ENCODE data around the gene FCMR. TPM values are rescaled to one million over a fixed set of nuclear protein-coding genes. Genes with fewer than 3 reads are reported as not detected.

FCMR gene
- total RNA-seq, 4 donors from 2014 or later, result 2.5 to 3.3 (median 3.2) TPM; not detected in 1

DNA sequence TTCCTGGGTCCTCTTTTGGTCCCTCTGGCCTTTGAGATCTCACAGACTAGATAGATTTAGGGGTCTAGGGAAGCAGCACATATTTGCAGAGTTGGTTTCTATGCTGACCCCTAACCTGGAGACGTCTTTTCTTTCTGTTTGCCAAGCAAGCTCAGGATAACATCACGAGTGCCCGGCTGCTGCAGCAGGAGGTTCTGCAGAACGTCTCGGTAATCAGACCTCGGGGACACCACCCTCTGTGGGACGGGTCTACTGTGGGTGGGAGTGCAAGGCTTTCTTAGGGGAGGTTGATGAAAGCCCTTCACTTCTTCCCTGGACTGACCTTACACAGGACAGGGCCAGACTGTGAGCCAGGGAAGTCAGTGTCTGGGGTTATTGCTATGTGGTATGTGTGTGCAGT, 21.6 kb downstream of the FCMR start:
- Histone ChIP-seq H3K4me1 (peaks cover 5 to 11% (median 8%) of the 10 kb centered on the region in 4 donors), H3K9me3 (no peaks in the 10 kb centered on the region), H3K36me3 (no peaks in the 10 kb centered on the region), H3K27ac (replicated peaks in 1 of 4) (no peak overlapping the region), H3K4me3 (no peak overlapping the region), H3K27me3 (peaks cover 0 to 22% (median 0%) of the 10 kb centered on the region in 4 donors)
- no peak for DNase-seq (ENCODE audit: extremely low spot score)
- intact Hi-C loops (cut with DNase I), result no loop called here
- WGBS, result 88% methylated on average over 5 of the region's 7 CpGs
- TF ChIP-seq POLR2A (IDR thresholded peaks at IDR 0.05; ENCODE audit: low read depth) (no peak), POLR2AphosphoS5 (IDR thresholded peaks at IDR 0.05) (no peak), EP300 (IDR thresholded peaks at IDR 0.05) (no peak)
- TF ChIP-seq, protein P1, sequence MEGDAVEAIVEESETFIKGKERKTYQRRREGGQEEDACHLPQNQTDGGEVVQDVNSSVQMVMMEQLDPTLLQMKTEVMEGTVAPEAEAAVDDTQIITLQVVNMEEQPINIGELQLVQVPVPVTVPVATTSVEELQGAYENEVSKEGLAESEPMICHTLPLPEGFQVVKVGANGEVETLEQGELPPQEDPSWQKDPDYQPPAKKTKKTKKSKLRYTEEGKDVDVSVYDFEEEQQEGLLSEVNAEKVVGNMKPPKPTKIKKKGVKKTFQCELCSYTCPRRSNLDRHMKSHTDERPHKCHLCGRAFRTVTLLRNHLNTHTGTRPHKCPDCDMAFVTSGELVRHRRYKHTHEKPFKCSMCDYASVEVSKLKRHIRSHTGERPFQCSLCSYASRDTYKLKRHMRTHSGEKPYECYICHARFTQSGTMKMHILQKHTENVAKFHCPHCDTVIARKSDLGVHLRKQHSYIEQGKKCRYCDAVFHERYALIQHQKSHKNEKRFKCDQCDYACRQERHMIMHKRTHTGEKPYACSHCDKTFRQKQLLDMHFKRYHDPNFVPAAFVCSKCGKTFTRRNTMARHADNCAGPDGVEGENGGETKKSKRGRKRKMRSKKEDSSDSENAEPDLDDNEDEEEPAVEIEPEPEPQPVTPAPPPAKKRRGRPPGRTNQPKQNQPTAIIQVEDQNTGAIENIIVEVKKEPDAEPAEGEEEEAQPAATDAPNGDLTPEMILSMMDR (IDR thresholded peaks at IDR 0.05), result no peak

GRCh38 chr1:206899717-206900116, 22.0 kb downstream of the FCMR start:
- Histone ChIP-seq H3K36me3 (no peaks in the 10 kb centered on the region), H3K27ac (replicated peaks in 1 of 4) (no peak overlapping the region), H3K4me3 (no peak overlapping the region), H3K27me3 (peaks cover 0 to 22% (median 0%) of the 10 kb centered on the region in 4 donors), H3K9me3 (no peaks in the 10 kb centered on the region), H3K4me1 (peaks cover 5 to 11% (median 8%) of the 10 kb centered on the region in 4 donors)
- no peak for DNase-seq (ENCODE audit: extremely low spot score)
- intact Hi-C loops (cut with DNase I), result no loop called here
- TF ChIP-seq POLR2AphosphoS5 (IDR thresholded peaks at IDR 0.05) (no peak), EP300 (IDR thresholded peaks at IDR 0.05) (no peak), POLR2A (IDR thresholded peaks at IDR 0.05; ENCODE audit: low read depth) (no peak)
- TF ChIP-seq, protein P1 (IDR thresholded peaks at IDR 0.05), result no peak
- WGBS, result 95% methylated on average over 5 of the region's 5 CpGs

DNA sequence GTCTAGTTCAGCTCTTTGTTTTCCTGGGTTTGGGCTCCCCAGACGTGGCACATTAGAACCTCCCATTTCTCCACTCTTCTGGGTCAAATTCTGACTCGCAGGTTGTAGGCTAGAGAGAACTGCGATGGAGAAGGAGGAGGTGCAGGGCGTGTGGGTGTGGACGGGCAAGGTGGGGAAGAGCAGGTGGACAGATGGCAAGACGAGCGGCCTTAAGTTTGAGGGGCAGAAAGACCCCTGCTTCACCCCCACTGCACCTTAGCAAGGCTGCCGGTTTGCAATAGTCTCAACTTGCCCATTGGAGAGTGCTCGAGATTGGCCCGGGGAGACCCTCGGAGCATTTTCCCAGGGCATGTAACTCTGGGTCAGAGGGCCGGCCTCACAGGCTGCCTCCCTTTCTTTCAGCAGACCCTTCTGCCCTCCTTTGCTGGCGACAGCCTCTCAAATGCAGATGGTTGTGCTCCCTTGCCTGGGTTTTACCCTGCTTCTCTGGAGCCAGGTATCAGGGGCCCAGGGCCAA, 22.8 kb downstream of the FCMR start:
- H3K27me3 ChIP-seq, result peaks cover 0 to 22% (median 0%) of the 10 kb centered on the region in 4 donors
- TF ChIP-seq POLR2A (IDR thresholded peaks at IDR 0.05; ENCODE audit: low read depth), result no peak
- TF ChIP-seq POLR2AphosphoS5 (IDR thresholded peaks at IDR 0.05), result no peak
- TF ChIP-seq, protein P1 (IDR thresholded peaks at IDR 0.05), result no peak
- no peak for TF ChIP-seq EP300 (IDR thresholded peaks at IDR 0.05)
- H3K4me3 ChIP-seq, result no peak overlapping the region
- H3K9me3 ChIP-seq, result no peaks in the 10 kb centered on the region
- WGBS, result 88% methylated on average over 12 of the region's 13 CpGs
- DNase-seq (ENCODE audit: extremely low spot score), result no peak
- no peak overlapping the region for H3K27ac ChIP-seq (replicated peaks in 1 of 4)
- H3K4me1 ChIP-seq, result peaks cover 5 to 11% (median 8%) of the 10 kb centered on the region in 4 donors
- intact Hi-C loops (cut with DNase I), result no loop called here
- no peaks in the 10 kb centered on the region for H3K36me3 ChIP-seq

DNA sequence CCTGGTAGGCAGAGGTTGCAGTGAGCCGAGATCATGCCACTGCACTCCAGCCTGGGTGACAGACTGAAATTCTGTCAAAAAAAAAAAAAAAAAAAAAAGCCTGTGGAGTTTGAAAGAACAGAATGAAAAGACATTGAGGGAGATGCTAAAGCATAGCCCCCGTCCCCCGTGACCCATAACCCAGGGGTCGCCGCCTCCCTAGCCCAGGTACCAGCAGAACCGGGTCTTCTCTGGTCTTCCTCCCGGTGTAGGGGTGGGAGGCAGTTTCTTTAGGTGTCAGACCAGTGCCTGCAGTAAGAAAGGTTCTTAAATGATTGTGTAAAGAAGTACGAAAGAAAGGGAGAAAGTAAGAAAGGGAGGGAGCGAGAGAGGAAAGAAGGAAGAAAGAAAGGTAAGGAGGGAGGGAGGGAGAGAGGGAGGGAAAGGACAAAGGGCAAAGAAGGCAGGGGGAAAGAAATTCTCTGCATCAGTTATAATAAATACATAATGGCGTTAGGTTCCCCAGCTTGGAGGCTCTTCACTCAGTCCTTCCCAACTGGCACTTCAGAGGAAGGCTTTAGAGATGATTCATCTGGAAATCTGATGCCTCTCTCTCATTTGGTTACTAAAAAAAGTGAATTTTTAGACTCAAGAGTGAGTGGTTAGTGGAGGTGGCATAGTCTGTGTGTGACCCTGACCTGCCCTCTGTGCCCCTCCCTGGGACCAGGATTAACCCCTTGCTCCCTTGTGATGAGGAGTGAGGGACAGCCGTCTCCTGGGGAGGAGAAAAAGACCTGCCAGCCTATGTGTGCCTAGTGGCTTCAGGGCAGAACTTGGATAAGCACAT, 23.4 kb downstream of the FCMR start:
- Histone ChIP-seq H3K4me3 (no peak overlapping the region), H3K4me1 (peaks cover 5 to 11% (median 8%) of the 10 kb centered on the region in 4 donors), H3K9me3 (no peaks in the 10 kb centered on the region), H3K27ac (replicated peaks in 1 of 4) (no peak overlapping the region), H3K27me3 (peaks cover 0 to 22% (median 0%) of the 10 kb centered on the region in 4 donors), H3K36me3 (no peaks in the 10 kb centered on the region)
- WGBS, result 85% methylated on average over 11 of the region's 11 CpGs
- intact Hi-C loops (cut with DNase I), result no loop called here
- no peak for TF ChIP-seq POLR2A (IDR thresholded peaks at IDR 0.05; ENCODE audit: low read depth)
- TF ChIP-seq, protein P1 (IDR thresholded peaks at IDR 0.05), result no peak
- TF ChIP-seq POLR2AphosphoS5 (IDR thresholded peaks at IDR 0.05), result no peak
- TF ChIP-seq EP300 (IDR thresholded peaks at IDR 0.05), result no peak
- DNase-seq (ENCODE audit: extremely low spot score), result no peak
